Mucosa of gallbladder (tissue), 1 donor: ENCODE data around the gene RTEL1. TPM values are rescaled to one million over a fixed set of nuclear protein-coding genes. Genes with fewer than 3 reads are reported as not detected.

Experiments
- DNase-seq: peaks from one replicate; pipeline ENCODE4 v3.0.0-alpha.2; 2020; ENCODE audit warnings: low spot score
- total RNA-seq: library from RNA; stranded (reverse); gene quantifications from one replicate; pipeline ENCODE4 v1.2.1, GENCODE V29; 2021
- donor health status: DM: no; HTN: no; CAD: no.

RTEL1 gene
- total RNA-seq, 1 donor from 2014 or later, result 30.2 TPM

GRCh38 chr20:63687419-63688178 is 29.5 kb downstream of the RTEL1 start:
- no peak for DNase-seq

DNA sequence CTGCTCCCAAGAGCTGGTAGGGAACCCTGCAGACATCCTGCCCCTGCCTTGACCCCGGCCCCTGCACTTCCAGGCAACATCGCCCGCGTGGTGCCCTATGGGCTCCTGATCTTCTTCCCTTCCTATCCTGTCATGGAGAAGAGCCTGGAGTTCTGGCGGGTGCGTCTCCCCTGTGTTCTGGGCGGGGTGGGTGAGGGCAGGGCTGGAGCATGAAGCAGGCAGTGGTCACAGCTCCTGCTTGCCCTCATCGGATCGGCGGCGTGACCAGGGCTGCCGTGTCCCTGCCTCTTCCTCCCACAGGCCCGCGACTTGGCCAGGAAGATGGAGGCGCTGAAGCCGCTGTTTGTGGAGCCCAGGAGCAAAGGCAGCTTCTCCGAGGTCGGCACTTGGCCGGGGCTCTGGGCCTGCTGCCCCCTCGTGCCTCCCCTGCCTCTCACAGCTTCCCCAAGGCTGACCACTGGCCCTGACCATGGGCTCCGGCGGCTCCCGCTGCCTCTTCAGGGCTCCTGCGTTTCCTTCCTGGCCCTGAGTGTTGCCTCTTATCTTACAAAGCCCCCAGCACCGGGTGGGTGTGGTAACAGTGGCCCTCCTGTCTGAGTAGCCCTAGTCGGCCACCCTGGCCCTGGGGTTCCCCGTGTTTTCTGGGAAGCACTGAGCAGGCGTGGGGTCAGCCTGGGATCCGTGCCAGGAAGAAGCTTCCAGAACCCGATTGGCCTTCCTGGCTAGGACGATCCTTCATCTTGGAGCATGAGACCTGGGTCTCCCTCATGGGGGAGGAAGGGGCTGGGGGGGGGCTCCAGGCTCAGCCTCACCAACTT is 30.3 kb downstream of the RTEL1 start:
- no peak for DNase-seq

DNA sequence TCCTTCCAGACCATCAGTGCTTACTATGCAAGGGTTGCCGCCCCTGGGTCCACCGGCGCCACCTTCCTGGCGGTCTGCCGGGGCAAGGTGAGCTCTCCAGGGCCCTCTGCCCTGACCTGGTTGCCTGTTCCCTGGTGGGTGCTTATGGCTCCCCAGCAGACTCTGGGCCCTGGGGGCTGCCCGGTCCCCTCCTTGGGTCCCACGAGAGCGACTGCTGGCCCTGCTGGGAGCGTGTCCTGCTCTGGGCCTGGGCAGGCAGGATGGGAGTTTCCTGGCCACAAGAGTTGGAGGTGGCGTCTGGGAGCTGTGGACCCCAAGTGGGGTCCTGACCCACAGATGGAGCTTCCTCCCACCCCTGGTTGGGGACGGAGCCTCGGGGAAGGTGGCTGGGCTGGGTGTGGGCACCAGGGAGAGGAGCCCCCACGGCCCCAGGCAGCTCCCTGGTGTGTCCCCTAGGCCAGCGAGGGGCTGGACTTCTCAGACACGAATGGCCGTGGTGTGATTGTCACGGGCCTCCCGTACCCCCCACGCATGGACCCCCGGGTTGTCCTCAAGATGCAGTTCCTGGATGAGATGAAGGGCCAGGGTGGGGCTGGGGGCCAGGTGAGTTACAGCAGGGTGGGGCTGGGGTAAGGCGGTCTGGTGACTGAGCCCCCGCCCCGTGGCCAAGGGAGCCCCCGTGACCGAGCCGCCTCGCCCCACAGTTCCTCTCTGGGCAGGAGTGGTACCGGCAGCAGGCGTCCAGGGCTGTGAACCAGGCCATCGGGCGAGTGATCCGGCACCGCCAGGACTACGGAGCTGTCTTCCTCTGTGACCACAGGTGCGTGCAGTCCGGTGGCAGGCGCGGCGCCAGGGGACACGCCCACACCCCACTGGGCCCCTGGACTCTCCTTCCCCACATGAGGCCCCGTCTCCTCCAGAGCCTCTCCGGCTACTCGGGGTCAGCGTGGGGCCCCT is 31.2 kb downstream of the RTEL1 start:
- DNase-seq, result no peak

DNA sequence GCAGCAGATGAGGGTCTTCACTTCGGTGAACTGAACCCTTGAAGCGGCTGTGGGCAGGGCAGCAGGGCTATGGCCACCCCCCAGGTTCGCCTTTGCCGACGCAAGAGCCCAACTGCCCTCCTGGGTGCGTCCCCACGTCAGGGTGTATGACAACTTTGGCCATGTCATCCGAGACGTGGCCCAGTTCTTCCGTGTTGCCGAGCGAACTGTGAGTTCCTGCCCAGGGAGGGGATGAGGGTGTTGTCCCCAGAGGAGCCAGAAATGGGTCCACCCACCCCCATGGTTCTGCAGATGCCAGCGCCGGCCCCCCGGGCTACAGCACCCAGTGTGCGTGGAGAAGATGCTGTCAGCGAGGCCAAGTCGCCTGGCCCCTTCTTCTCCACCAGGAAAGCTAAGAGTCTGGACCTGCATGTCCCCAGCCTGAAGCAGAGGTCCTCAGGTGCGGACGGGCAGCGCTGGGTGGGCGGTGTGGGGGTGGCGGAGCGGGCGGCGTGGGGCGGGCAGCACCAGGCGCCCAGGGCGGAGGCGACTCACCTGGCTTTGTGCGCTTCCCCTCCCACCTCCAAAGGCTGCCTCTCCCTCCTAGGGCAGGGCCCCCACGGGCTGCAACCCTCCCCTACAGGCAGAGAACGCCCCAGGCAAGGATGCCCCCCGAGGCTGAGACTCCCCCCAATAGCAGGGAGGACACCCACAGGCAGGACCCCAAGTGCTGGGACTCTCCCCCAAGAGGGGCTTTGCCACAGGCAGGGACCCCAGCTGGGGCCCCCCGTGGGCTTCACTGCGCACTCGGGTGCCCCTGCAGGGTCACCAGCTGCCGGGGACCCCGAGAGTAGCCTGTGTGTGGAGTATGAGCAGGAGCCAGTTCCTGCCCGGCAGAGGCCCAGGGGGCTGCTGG is 32.1 kb downstream of the RTEL1 start:
- no peak for DNase-seq

DNA sequence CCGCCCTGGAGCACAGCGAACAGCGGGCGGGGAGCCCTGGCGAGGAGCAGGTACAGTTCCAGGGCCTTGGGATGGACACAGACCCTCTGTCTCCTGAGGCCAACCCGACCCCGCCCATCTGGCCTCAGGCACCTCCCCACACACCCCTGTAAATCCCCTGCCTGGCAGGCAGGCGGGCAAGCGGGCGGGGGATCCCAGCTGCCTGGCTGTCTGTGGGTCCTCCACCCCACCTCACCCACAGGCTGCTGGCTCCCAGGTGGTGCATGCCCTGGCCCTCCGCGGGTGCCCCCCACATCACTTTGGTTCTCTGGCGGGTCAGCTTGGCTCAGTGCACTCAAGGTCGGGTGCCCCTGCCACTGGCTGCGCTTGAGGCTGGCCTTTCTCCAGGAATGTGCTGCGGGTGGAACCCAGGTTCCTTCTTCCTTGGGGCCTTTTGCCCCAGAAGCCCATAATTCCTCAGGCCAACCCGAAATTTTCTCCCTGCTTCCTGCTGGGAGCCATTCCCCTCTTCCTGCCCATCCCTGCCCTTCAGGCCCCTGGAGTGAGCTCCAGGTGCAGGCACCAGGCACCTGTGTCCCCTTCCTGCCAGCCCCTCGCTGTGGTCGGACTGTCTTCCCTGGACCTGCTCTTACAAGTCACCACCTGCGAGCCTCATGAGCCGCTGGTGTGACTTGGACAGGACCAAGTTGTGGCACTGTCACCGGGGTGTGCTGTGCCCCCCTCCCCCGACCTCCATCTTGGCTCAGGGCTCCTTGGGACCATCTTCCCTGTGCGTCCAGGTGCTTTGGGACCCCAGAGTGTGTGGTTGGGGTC is 33.0 kb downstream of the RTEL1 start:
- DNase-seq, result no peak

DNA sequence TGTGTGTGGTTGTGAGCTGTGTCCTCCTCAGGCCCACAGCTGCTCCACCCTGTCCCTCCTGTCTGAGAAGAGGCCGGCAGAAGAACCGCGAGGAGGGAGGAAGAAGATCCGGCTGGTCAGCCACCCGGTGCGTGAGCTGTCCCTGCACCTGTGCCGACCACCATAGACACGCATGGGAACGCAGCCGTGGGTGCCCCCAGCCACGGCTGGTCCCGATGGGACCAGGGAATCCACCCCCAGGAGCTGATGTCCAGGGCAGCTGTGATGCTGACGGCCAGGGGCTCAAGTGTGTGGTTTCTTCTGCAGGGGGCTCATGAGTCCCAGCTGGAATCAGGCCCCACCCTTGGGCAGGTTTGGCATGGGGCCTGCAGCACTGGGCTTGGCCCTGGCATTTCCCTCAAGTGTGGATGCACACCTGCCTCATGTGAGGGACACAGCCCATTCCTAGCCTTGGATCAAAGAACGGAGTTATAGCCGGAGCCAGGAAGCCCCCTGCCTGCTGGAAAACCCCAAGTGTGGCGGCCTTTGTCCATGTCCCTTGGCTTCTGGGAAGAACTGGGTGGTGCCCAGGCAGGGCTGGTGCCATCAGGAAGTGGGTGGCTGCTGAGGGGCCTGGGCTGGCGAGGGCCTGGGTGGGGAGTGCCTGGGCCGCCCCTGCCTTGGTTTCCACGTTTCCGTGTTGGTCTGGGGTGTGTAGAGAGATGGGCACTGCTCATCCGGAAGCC is 33.8 kb downstream of the RTEL1 start:
- DNase-seq, result no peak

GRCh38 chr20:63692436-63693082 is 34.4 kb downstream of the RTEL1 start:
- no peak for DNase-seq

DNA sequence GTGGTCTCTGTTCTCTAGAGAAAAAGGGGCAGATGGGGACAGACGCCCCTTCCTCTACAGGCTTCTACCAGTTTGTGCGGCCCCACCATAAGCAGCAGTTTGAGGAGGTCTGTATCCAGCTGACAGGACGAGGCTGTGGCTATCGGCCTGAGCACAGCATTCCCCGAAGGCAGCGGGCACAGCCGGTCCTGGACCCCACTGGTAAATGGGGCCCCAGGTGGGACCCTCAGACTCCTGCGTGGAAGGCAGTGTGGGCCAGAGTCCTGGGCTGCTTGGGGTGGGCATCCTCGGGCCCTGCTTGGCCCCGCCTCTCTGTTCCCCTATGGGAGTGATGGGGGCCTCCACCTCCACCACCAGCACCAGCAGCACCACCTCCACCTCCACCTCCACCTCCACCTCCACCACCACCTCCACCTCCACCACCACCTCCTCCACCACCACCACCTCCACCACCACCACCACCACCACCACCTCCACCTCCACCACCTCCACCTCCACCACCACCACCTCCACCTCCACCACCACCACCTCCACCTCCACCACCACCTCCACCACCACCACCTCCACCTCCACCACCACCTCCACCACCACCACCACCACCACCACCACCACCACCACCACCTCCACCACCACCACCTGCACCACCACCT is 35.1 kb downstream of the RTEL1 start:
- DNase-seq, result no peak

DNA sequence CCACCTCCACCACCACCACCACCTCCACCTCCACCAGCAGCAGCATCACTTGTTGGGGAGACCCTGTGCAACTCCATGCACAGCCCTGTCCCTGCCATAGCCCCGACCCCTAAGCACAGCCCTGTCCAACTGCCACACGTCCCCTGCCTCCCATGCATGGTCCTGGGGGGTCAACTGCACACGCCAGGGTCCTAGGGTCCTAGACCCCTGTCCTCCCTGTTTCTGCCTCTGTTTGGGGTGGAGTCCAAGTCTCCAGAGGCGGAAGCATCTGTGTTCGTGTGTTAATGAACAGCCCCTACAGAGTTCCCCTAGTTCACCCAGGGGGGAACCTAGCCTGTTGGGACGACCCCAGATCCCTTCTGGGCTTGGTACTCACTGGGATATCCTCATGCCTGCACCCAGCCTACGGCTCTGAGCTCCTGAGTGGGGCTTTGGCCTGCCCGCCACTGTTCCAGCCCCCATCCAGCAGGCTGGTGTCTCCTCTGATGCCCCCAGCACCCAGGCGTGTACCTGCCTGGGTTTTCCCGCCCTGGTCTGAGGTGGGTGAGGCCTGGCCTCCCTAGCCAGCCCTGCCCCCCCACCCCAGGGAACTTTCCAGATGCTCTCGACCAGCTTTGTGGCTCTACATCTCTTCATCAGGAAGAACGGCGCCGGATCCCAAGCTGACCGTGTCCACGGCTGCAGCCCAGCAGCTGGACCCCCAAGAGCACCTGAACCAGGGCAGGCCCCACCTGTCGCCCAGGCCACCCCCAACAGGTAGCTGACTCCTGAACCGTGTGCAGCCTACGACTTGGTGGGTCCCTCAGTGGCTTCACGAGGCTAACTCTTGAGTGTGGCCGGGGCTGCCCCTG is 35.8 kb downstream of the RTEL1 start:
- DNase-seq, result no peak

- no peak for DNase-seq
Observed at GRCh38 chr20:63694584-63695423, 36.7 kb downstream of the RTEL1 start.

- DNase-seq, result no peak
Observed at GRCh38 chr20:63695424-63696305, 37.6 kb downstream of the RTEL1 start.

GRCh38 chr20:63696306-63696627 is 38.2 kb downstream of the RTEL1 start:
- DNase-seq, result no peak

GRCh38 chr20:63696628-63697356 is 38.7 kb downstream of the RTEL1 start, which contains the start of gene TNFRSF6B:
Gene TNFRSF6B, plus strand, starts transcription at chr20:63696652. Its CDS starts 116 bp downstream, at chr20:63696768.
- DNase-seq, result no peak

DNA sequence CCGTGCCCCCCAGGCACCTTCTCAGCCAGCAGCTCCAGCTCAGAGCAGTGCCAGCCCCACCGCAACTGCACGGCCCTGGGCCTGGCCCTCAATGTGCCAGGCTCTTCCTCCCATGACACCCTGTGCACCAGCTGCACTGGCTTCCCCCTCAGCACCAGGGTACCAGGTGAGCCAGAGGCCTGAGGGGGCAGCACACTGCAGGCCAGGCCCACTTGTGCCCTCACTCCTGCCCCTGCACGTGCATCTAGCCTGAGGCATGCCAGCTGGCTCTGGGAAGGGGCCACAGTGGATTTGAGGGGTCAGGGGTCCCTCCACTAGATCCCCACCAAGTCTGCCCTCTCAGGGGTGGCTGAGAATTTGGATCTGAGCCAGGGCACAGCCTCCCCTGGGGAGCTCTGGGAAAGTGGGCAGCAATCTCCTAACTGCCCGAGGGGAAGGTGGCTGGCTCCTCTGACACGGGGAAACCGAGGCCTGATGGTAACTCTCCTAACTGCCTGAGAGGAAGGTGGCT is 39.3 kb downstream of the RTEL1 start:
- DNase-seq, result no peak
